GM21381 (cell line): ENCODE measurements around the gene PKIG.
"Not testable (repeated sequence)": the region's sequence is repeated elsewhere in the genome, so short reads cannot be mapped to it uniquely, and the experiment has no call there.

Experiments used
- ATAC-seq: cut with Tn5 transposase; IDR thresholded peaks from one replicate; pipeline ENCODE4 v1.9.1; 2021; ENCODE audit warnings: mild to moderate bottlenecking, moderate library complexity; ENCODE audit not compliant: unreplicated experiment

Gene PKIG

GRCh38 chr20:44571362-44571988, 10.9 kb upstream of the PKIG start:
- no peak for ATAC-seq

- ATAC-seq, result no peak
Observed at GRCh38 chr20:44572551-44573500, 9.6 kb upstream of the PKIG start.

DNA sequence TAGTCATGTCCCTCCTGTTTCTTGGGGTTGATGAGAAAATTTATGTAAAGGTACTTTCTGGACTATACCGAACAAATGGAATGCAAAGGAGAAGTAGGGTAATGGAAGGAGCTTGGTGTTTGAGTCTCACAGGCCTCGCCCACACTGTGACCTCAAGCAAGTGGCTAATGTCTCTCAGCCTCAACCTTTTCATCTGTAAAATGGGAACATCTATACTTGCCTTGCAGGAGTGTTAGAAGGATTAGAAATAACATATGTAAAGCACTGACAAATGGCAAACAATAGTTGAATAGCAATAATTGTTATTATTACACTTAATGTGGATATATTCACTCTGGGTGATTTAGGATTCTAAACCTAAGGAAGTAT, 8.9 kb upstream of the PKIG start:
- ATAC-seq, result no peak

GRCh38 chr20:44574372-44574771, 8.0 kb upstream of the PKIG start:
- ATAC-seq, result no peak

- no peak for ATAC-seq
Observed at GRCh38 chr20:44576297-44576696, 6.1 kb upstream of the PKIG start.

DNA sequence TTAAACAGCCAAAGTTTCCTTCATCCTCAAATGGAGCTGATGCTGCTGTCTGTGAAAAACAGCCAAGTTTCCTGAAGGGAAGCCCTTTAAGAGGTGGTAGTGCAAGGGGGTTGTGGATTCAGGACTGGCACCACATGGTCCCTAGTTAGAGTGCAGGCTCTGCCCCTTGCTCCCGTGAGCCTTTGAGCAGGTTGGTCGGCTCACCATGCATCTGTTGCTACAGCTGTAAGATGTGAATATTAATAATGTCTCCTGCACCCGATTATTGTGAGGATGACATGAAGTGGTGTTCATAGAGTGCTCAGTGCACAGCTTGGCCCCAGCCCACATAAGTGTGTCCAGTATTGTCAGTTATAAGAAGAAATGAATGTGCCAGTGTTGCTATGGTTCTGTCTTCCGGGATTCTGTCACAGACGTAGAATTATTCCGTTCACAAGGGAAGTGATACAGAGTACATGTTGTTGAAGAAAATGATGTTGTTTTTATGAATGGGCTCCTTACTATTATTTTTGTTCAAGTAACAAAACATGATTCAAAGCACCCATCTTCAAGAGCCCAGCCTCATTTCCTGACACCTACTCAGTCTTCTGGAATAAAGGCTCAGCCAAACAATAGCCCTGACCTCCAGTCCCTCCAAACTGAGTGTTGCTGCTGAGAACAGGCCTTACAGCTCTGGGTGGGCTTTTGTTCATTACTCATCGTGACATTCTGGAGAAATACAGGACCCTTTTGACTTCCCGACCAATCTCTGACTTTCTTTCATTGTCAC, 2.9 kb upstream of the PKIG start:
- no peak for ATAC-seq

- no peak for ATAC-seq
Observed at GRCh38 chr20:44580581-44581268, 1.7 kb upstream of the PKIG start.

DNA sequence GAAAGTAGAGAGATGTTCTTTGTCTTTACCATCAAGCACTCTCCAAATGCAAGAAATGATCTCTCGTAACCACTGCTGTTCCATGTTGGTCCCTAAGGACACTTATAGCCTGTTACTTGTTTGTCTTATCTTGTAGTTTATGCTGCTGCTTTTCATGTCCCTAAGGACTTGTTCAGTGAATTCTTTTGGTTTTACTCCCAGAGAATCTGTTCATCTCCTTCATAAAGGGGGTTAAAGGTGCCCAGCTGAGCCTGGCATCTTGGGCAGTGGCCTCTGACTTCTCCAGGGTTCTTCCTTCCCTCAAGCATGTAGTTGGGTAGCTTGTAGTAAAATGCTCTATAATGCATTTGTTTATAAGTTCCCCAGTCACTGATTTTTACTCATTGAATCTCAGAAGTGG, 864 bp upstream of the PKIG start:
- ATAC-seq, result no peak

- ATAC-seq, result no peak
Observed at GRCh38 chr20:44583157-44583556, 778 bp downstream of the PKIG start.

DNA sequence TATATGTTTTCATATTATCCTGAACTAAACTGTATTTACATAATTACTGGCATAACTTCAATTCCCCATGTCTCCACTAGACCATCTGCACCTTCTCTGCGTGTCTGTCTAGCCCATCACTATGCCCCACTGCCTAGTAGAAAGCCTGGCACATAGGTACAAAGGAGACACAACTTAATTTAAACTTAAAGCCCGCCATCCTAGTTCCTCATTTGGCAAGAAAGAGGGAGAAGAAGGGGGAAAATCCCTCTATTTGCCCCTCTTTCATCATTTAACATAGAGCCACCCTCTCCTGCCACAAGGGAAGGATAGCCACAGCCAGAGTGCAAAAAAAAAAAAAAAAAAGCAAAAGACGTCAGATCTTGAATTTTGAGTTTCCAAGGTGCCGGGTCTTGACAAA, 1.8 kb downstream of the PKIG start:
- no peak for ATAC-seq

DNA sequence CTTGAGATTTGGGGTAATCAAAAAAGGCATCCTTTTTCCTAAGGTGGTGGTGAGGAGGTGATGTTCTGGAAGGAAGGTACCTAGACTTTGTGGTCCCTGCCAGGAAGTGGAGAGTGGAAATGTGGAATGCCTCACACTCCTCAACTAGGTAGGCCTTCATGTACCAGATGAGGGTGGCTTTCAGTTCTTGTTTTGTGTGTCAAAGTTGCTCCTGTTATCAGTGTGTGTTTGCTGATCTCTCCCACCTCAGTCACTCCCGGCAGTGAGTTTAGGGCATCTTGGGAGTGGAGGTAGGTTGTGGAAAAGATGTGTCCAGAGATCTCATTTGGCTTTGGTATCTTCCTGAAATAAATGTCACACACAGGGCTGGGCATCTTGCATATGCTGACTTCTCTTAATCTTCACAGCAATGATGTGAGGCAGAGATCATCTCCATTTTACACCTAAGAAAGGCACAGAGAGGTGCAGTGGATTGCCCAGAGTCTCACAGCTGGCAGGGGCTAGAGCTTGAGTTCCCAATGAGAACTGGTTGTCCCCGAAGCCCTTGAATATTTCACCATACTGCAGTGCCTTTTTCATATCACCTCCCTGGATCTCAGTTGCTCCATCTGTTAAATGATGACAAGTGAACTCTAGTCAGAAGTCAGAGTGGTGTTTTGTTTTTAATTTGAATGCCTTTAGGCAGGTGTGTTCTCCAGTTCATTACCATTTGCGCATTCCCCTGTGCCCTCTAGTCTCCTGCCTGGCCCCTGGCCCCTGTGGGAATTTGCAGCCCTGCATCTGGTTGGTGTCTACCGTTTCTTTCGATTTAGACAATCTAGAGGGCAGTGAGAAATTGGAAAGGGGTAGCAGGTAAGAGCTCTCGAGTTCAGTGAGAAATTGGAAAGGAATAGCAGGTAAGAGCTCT, 2.9 kb downstream of the PKIG start:
- no peak for ATAC-seq

DNA sequence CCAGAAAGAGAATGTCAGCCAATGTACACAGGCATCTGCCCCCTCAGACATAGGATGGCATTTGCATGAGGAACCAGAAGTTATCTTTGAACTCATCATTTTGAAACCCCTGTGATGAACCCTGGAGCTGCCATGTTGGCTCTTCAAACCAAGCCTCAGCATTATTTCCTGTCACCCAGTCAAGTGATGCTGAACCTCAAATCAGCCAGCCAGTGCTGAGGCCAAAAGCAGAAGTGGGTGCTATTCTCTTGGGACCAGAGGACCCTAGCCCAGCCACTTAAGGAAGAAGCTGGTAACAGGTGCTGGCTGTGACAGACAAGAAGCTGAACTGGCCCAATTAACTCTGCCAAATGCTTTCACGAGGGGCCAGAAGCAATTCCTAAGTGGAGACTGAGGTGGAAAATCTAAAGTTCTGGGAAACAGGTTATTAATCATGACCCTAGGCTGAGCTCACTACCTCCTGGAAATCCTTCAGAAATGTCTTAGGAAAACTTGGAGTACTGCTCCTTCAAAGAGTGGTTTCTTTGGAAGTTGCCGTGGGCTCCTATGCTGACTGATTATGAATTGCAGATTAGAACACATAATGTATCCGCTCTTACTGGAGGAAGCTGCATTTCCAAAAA, 4.0 kb downstream of the PKIG start:
- no peak for ATAC-seq

- no peak for ATAC-seq
Observed at GRCh38 chr20:44587035-44587980, 4.9 kb downstream of the PKIG start.

DNA sequence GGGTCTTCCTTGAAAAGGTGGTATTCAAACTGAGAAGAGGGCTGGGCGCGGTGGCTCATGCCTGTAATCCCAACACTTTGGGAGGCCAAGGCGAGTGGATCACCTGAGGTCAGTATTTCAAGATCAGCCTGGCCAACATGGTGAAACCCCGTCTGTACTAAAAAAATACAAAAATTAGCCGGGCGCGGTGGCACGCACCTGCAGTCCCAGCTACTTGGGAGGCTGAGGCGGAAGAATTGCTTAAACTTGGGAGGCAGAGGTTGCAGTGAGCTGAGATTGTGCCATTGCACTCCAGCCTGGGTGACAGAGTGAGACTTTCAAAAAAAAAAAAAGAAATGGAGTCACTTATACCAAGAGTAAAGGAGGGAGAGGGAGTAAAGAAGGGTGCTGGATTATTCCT, 5.9 kb downstream of the PKIG start:
- not testable (repeated sequence) for ATAC-seq

GRCh38 chr20:44589537-44589936, 7.2 kb downstream of the PKIG start:
- no peak for ATAC-seq

DNA sequence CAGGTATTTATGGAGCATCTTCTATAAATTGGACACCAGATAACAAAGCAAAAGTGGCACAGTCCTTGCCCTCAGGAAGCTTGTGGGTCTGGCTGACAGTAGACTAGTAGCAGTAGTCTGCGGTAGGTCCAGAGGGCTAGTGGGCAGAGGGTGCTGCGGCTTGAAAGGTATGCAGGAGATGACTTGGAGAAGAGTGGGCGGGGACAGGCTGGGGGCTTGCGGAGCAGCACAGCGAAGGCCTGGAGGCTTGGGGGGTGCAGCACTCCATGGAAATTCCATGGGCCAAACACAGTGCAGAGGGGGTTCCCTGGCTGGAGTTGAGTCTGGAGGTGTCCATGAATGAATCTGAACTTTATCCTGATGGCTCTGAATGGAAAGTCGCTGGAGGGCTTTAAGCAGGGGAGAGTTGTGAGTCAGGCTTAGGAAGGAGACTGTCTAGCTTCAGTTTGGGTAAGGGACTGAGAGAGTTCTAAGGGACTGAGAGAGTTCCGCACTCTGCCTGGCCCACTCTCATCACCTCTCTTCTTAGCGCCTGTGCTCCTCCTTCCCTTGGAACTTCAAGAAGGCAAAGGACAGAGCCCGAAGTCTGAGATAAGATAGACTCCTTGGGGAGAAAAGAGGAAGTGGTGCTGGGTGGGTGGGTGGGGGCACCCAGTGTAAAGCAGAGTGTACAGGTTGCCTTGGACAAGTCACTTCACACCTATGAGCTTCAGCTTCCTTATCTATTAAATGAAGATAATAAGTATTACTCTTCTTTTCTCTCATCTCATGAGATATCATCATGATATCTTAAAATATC, 8.8 kb downstream of the PKIG start:
- no peak for ATAC-seq

- ATAC-seq, result no peak
Observed at GRCh38 chr20:44592366-44592765, 10.0 kb downstream of the PKIG start.

GRCh38 chr20:44593751-44594150, 11.4 kb downstream of the PKIG start:
- ATAC-seq, result no peak
